Fibroblast of lung (primary cell): ENCODE results near the gene ZNF618.

Source experiments
- EZH2 ChIP-seq: IDR thresholded peaks from 2 replicates; pipeline ENCODE4 v1.5.1; 2012; ENCODE audit warnings: low read length, control low read depth, mild to moderate bottlenecking; ENCODE audit errors: missing control alignments
- TF ChIP-seq, protein P1 (sequence below), 2 donors: IDR thresholded peaks in 1 of 2; conservative IDR thresholded peaks in 1 of 2; 1 replicate in 1 of 2; 2 replicates in 1 of 2; pipeline ENCODE4 v1.5.1; 2011 to 2012; ENCODE audit warnings: low read length in 2 of 2, control low read depth in 1 of 2, inconsistent platforms in 1 of 2, low read depth in 1 of 2, mild to moderate bottlenecking in 1 of 2

DNA sequence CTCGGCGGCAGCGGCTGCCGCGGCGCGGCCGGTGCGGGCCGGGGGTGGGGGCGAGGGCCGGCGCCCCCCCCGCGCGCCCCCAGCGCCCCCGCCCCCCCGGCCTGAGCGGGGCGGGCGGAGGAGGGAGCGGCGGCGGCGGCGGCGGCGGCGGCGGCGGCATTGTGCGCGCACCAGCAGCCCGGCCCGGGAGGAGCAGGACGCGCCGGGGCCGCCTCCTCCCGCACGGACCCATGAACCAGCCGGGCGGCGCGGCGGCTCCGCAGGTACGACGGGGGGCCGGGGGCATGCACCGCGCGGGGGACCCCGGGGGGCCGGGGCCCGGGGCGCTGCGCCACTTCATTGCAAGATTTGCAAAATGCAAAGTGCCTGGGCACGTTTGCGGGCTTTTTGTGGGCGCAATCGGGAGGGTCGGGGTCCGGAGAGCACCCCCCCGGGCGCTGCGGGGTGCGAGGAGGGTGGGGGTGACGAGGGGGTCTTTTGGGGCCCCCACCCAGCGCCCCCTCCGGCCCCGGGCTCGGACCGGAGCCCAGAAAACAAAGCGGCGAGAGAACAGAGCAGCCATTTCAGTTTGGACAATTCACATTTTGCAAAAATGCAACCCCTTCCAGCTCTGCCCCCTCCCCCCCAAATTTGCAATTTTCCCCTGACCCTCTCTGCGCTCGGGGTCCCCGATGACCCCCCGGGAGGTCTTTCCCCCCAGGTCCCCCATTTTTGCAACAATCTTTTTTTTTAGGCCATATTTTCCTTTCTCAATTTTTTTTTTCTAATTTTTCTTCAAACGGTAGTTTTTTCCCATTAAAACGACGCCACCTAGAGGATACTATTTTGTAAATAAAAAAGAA lies at the start of gene ZNF618:
- TF ChIP-seq, protein P1, sequence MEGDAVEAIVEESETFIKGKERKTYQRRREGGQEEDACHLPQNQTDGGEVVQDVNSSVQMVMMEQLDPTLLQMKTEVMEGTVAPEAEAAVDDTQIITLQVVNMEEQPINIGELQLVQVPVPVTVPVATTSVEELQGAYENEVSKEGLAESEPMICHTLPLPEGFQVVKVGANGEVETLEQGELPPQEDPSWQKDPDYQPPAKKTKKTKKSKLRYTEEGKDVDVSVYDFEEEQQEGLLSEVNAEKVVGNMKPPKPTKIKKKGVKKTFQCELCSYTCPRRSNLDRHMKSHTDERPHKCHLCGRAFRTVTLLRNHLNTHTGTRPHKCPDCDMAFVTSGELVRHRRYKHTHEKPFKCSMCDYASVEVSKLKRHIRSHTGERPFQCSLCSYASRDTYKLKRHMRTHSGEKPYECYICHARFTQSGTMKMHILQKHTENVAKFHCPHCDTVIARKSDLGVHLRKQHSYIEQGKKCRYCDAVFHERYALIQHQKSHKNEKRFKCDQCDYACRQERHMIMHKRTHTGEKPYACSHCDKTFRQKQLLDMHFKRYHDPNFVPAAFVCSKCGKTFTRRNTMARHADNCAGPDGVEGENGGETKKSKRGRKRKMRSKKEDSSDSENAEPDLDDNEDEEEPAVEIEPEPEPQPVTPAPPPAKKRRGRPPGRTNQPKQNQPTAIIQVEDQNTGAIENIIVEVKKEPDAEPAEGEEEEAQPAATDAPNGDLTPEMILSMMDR (conservative IDR thresholded peaks at IDR 0.05 in 1 of 2, IDR thresholded peaks at IDR 0.05 in 1 of 2; ENCODE audit: low read depth in 1 of 2, low read length in 2 of 2) = peak; percentile 8 to 24
- no peak for TF ChIP-seq EZH2
